OCI-LY1 (cell line): ENCODE data around the gene SMTNL1.
A peak's percentile ranks its signal among the peaks of the same experiment; 100 is the strongest.

Experiments
- H2AFZ ChIP-seq: fragments of 200-600 bp; sonication (generic), shearing (Covaris generic); 2 replicates; pipeline ENCODE4 v1.6.0; 2014; ENCODE audit warnings: antibody characterized with exemption, mild to moderate bottlenecking, low read length
- H3F3A ChIP-seq: fragments of 200-600 bp; sonication (generic), shearing (Covaris generic); 2 replicates; pipeline ENCODE4 v1.6.0; 2014; ENCODE audit warnings: mild to moderate bottlenecking, antibody characterized with exemption, low read length, moderate library complexity; ENCODE audit not compliant: insufficient read depth
- H3K27ac ChIP-seq: fragments of 200-600 bp; sonication (generic); 2 replicates; pipeline ENCODE4 v1.5.1; 2014; ENCODE audit warnings: low read length, mixed run types, mild to moderate bottlenecking, low read depth; ENCODE audit not compliant: poor library complexity, severe bottlenecking
- H3K27me3 ChIP-seq: fragments of 200-600 bp; sonication (generic); 2 replicates; pipeline ENCODE4 v1.6.0; 2014; ENCODE audit warnings: antibody characterized with exemption, mild to moderate bottlenecking, low read length, moderate library complexity; ENCODE audit not compliant: insufficient read depth
- H3K36me3 ChIP-seq: fragments of 200-600 bp; sonication (generic); 2 replicates; pipeline ENCODE4 v1.6.1; 2014; ENCODE audit warnings: mild to moderate bottlenecking, antibody characterized with exemption, low read length, moderate library complexity, mixed read lengths; ENCODE audit not compliant: insufficient read depth
- H3K4me1 ChIP-seq: fragments of 200-600 bp; sonication (generic); 2 replicates; pipeline ENCODE4 v1.5.1; 2014; ENCODE audit warnings: mild to moderate bottlenecking, low read length, moderate library complexity; ENCODE audit not compliant: insufficient read depth, severe bottlenecking
- H3K4me2 ChIP-seq: fragments of 200-600 bp; sonication (generic), shearing (Covaris generic); 2 replicates; pipeline ENCODE4 v1.6.1; 2014; ENCODE audit warnings: low read length
- H3K4me3 ChIP-seq: fragments of 200-600 bp; sonication (generic); 2 replicates; pipeline ENCODE4 v1.5.1; 2014; ENCODE audit warnings: low read length, low read depth, mild to moderate bottlenecking, mixed read lengths; ENCODE audit not compliant: poor library complexity, severe bottlenecking
- H3K79me2 ChIP-seq: fragments of 200-600 bp; shearing (Covaris generic); 2 replicates; pipeline ENCODE4 v1.6.1; 2016; ENCODE audit warnings: mixed run types, low read length, mixed read lengths; ENCODE audit not compliant: insufficient read depth
- H3K9ac ChIP-seq: fragments of 200-600 bp; sonication (generic), shearing (Covaris generic); 2 replicates; pipeline ENCODE4 v1.6.1; 2014; ENCODE audit warnings: mild to moderate bottlenecking, low read length, mixed read lengths
- H3K9me2 ChIP-seq: fragments of 200-600 bp; sonication (generic), shearing (Covaris generic); 2 replicates; pipeline ENCODE4 v1.6.1; 2014; ENCODE audit warnings: low read depth, mild to moderate bottlenecking, low read length, mixed read lengths
- H3K9me3 ChIP-seq: fragments of 200-600 bp; shearing (Covaris generic); 2 replicates; pipeline ENCODE4 v1.6.1; 2014; ENCODE audit warnings: low read length, mixed read lengths
- H4K20me1 ChIP-seq: fragments of 200-600 bp; sonication (generic), shearing (Covaris generic); 2 replicates; pipeline ENCODE4 v1.6.0; 2016; ENCODE audit warnings: mild to moderate bottlenecking, low read length; ENCODE audit not compliant: insufficient read depth
- EZH2 ChIP-seq: fragments of 200-600 bp; sonication (generic), shearing (Covaris generic); IDR thresholded peaks from 2 replicates; pipeline ENCODE4 v1.8.0; 2017; ENCODE audit warnings: borderline replicate concordance, mixed run types, mild to moderate bottlenecking, antibody characterized with exemption, low read length, moderate library complexity, mixed read lengths
- TF ChIP-seq, protein P1 (sequence below): fragments of 200-600 bp; sonication (generic), shearing (Covaris generic); IDR thresholded peaks from 2 replicates; pipeline ENCODE4 v1.5.1; 2017; ENCODE audit warnings: mild to moderate bottlenecking, antibody characterized with exemption, low read length, moderate library complexity, mixed read lengths

The SMTNL1 gene

DNA sequence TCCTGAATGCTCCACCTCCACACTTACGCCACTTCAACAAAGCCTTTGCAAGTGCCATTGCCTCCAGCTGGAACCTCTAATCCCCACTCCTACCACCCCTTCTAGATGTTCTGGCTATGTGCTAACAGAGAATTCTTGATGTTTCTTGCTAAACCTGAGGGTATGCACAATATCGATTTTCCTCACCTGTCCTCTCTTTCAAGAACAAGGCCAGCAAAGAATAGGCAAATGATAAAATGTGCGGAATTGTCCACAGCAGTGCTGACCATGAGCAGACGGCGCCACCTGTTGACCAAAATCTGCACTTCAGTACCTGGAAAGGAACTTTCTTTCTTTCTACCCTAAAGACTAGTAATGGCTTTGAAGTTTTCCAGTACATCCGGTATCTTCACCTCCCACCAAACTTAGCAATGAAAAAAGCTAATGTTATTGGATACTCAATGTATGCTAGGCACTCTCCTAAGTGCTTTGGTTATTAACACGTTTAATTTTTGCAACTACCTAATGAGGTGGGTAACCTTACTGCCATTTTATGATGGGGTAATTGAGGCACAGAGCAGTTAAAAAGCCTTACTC lies 10.3 kb upstream of the SMTNL1 start:
- H3K9me3 ChIP-seq: no peaks in the 10 kb centered on the region
- H3F3A ChIP-seq: no peaks in the 10 kb centered on the region; the same call in 1 of the 2 replicates
- TF ChIP-seq, protein P1, sequence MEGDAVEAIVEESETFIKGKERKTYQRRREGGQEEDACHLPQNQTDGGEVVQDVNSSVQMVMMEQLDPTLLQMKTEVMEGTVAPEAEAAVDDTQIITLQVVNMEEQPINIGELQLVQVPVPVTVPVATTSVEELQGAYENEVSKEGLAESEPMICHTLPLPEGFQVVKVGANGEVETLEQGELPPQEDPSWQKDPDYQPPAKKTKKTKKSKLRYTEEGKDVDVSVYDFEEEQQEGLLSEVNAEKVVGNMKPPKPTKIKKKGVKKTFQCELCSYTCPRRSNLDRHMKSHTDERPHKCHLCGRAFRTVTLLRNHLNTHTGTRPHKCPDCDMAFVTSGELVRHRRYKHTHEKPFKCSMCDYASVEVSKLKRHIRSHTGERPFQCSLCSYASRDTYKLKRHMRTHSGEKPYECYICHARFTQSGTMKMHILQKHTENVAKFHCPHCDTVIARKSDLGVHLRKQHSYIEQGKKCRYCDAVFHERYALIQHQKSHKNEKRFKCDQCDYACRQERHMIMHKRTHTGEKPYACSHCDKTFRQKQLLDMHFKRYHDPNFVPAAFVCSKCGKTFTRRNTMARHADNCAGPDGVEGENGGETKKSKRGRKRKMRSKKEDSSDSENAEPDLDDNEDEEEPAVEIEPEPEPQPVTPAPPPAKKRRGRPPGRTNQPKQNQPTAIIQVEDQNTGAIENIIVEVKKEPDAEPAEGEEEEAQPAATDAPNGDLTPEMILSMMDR: peak; percentile 97
- no peak for TF ChIP-seq EZH2
- H3K36me3 ChIP-seq: peaks cover 35% of the 10 kb centered on the region
- H4K20me1 ChIP-seq: no peaks in the 10 kb centered on the region
- H3K27me3 ChIP-seq: no peaks in the 10 kb centered on the region
- no peak overlapping the region for H3K27ac ChIP-seq
- H3K9me2 ChIP-seq: no peaks in the 10 kb centered on the region
- no peak overlapping the region for H3K4me3 ChIP-seq
- H3K4me1 ChIP-seq: peaks cover 22% of the 10 kb centered on the region
- H3K9ac ChIP-seq: no peak overlapping the region; the same call in 1 of the 2 replicates
- no peak overlapping the region for H3K4me2 ChIP-seq
- H2AFZ ChIP-seq: no peak overlapping the region
- peaks cover 16% of the 10 kb centered on the region for H3K79me2 ChIP-seq

DNA sequence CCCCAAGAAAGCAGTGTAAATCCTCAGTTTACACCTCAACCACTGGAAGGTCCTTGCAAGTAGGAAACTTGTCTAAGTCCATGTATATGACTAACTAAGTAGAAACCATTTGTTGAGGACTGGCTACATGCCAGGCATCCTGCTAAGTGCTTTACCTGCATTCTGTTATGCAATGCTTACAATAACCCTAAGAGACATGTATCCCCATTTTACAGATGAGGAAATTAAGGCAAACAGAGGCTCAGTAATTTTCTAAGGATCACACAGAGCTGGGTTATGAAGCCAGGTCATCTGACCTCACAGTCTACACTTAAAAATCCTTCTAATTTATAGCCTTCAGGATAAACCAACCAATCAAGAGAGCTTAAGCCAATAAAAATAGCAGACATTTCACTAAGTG lies 8.4 kb upstream of the SMTNL1 start:
- H3K4me1 ChIP-seq: peaks cover 22% of the 10 kb centered on the region
- H3K27ac ChIP-seq: no peak overlapping the region
- H3K9me2 ChIP-seq: no peaks in the 10 kb centered on the region
- TF ChIP-seq EZH2: no peak
- TF ChIP-seq, protein P1: no peak
- H3K4me3 ChIP-seq: peak overlapping the region; percentile 92
- H2AFZ ChIP-seq: no peak overlapping the region
- H3K79me2 ChIP-seq: peaks cover 16% of the 10 kb centered on the region
- no peaks in the 10 kb centered on the region for H3K9me3 ChIP-seq
- peaks cover 35% of the 10 kb centered on the region for H3K36me3 ChIP-seq
- peak overlapping the region; percentile 97 for H3K9ac ChIP-seq
- no peaks in the 10 kb centered on the region for H4K20me1 ChIP-seq
- H3F3A ChIP-seq: no peaks in the 10 kb centered on the region; the same call in 1 of the 2 replicates
- no peaks in the 10 kb centered on the region for H3K27me3 ChIP-seq
- H3K4me2 ChIP-seq: peak overlapping the region; percentile 88

DNA sequence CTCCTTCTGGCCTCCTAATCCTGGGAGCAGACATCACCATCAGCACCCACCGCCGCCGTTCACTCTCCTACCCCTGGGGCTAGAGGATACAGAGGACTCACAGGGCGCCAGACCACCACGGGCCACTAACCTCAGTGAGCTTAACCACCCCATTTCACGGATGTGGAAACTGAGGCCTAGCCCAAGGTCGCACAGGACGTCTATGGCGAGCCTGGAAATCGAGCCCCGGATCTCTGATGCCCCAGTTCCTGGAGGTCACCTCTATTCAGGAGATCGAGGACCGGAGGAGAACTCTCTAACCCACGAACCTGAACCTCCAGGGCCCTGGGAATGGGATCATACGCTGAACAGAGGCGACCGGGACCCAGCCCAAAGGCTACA lies 7.2 kb upstream of the SMTNL1 start:
- peak overlapping the region; percentile 59 for H3K27ac ChIP-seq
- H3K27me3 ChIP-seq: no peaks in the 10 kb centered on the region
- H3K4me1 ChIP-seq: peaks cover 22% of the 10 kb centered on the region
- peaks cover 27% of the 10 kb centered on the region; the same call in 1 of the 2 replicates for H3K36me3 ChIP-seq
- H3K9ac ChIP-seq: peak overlapping the region; percentile 97
- H3K4me2 ChIP-seq: peak overlapping the region; percentile 88
- H3K9me2 ChIP-seq: no peaks in the 10 kb centered on the region
- H3K9me3 ChIP-seq: no peaks in the 10 kb centered on the region
- no peaks in the 10 kb centered on the region for H4K20me1 ChIP-seq
- TF ChIP-seq, protein P1: no peak
- TF ChIP-seq EZH2: no peak
- peaks cover 16% of the 10 kb centered on the region for H3K79me2 ChIP-seq
- H2AFZ ChIP-seq: no peak overlapping the region
- H3K4me3 ChIP-seq: peak overlapping the region; percentile 92
- no peaks in the 10 kb centered on the region for H3F3A ChIP-seq
